NCI-H69 (cell line): ENCODE data around the gene ALDH9A1.
"Not testable (repeated sequence)": the region's sequence is repeated elsewhere in the genome, so short reads cannot be mapped to it uniquely, and the experiment has no call there.

Experiments
- DNase-seq: peaks from one replicate; lab custom pipeline; 2025; lab: John Stamatoyannopoulos, UW

The ALDH9A1 gene

GRCh38 chr1:165697881-165698760, at the start of gene ALDH9A1:
Gene ALDH9A1 (minus strand): TSS chr1:165698562. CDS start chr1:165698558, 4 bp downstream.
- peak; percentile 92 for DNase-seq

DNA sequence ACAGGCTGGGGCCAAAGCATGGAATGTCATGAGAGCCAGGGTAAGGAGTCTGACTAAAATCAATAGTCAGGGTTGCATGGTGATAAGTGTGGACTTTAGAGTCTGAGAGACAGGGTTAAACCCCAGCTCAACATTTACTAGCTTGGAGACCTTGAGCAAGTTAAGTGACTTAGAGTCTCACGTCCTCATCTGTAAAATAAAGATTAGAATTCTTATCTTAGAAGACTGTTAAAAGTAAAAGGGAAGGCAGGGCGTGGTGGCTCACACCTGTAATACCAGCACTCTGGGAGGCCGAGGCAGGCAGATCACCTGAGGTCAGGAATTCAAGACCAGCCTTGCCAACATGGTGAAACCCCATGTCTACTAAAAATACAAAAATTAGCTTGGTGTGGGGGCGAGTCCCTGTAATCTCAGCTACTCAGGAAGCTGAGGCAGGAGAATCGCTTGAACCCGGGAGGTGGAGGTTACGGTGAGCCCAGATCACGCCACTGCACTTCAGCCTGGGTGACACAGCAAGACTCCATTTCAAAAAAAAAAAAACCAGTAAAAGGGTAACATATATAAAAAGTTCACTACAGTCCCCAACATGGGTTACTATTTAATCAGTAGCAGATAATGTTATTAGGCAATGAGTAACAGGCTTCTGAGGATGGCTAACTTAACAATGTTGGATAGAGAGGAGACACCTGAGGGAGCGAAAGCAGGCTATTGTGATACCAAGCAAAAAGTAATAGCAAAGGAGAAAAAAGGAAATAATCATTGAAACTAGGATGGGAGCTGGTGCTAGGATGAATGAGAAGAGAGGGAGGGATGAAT, 49.5 kb upstream of the ALDH9A1 start:
- no peak for DNase-seq

DNA sequence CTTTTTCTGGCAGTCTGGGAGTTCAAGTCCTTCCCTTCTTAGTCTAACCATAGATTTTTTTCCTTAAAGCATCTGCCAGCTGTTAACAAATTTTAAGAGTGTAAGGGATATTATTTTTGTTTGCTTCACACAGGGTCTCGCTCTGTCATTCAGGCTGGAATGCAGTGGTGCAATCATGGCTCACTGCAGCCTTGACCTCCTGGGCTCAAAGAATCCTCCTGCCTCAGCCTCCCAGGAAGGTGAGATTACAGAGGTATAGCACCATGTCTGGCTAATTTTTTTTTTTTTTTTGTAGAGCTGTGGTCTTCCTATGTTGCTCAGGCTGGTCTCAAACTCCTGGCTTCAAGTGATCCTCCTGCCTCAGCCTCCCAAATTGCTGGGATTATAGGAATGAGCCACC, 46.6 kb upstream of the ALDH9A1 start:
- not testable (repeated sequence) for DNase-seq

DNA sequence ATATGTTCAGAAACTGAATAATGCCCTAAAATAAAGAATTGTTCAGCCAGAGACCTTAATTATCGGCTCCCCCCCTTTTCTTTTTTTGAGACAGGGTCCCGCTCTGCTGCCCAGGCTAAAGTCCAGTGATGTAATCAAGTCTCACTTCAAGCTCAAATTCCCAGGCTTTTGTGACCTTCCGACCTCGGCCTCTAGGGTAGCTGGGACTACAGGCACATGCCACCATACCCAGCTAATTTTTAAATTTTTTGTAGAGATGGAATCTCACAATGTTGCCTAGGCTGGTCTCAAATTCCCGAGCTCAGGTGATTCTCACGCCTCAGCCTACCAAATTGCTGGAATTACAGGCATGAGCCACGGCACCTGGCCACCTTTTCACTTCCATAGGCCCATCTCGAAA, 43.8 kb upstream of the ALDH9A1 start:
- DNase-seq: no peak

DNA sequence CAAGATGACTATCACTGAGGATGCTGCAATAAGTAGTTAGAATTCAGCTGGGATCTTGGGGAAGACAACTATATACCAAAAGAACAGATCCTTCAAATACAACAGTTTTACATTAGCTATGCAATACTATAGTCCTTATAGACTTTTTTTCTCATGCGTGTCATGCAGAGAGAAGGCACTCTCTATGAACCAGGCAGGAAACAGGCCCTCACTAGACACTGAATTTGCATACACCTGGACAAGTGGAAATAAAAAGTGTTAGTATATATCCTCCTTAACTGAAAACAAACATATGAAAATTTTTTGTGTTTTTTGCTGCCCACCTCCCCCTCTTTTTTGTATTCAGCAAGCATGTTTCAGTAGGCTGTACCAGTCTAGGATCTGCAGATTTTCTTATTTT, 40.4 kb upstream of the ALDH9A1 start:
- DNase-seq: no peak

- DNase-seq: no peak
Measured at GRCh38 chr1:165737196-165737595, 38.8 kb upstream of the ALDH9A1 start.

DNA sequence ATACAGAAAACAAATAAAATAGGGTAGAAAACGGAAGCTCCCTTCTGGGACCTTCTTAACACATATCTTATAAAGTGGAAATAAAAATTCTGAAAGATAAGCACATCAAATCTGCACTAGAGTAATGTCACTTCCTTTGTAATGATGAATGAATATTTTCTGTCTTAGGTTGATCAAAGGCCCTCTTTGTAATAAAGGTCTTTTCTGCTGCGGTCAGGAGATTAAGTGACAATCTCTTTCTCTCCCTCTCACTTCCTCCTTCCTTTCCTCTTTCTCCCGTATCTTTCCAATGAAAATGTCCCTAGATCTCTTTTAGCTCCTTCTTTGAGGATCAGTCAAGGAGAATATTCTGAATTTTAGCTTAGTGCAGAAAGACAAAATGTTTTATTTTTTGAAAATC, 36.5 kb upstream of the ALDH9A1 start:
- no peak for DNase-seq

GRCh38 chr1:165726841-165727240, 28.5 kb upstream of the ALDH9A1 start:
- DNase-seq: no peak

DNA sequence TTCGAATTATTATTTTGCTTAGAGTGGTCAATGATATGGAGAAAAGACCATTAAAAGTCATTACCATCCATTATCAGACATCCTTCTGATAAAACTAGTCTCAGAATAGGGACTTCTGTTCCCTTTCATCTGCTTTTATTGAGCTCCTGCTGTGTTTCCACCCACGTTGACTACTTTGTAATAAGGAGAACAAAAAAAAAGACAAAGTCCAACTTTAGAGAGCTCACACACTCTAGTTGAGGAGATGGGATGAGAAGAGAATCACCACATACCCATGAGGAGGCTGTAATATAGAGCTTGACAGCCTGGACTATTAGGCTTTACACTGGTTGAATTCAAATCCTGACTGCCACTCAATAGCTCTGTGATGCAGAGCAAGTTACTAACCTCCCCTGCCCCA, 27.8 kb upstream of the ALDH9A1 start:
- DNase-seq: no peak

DNA sequence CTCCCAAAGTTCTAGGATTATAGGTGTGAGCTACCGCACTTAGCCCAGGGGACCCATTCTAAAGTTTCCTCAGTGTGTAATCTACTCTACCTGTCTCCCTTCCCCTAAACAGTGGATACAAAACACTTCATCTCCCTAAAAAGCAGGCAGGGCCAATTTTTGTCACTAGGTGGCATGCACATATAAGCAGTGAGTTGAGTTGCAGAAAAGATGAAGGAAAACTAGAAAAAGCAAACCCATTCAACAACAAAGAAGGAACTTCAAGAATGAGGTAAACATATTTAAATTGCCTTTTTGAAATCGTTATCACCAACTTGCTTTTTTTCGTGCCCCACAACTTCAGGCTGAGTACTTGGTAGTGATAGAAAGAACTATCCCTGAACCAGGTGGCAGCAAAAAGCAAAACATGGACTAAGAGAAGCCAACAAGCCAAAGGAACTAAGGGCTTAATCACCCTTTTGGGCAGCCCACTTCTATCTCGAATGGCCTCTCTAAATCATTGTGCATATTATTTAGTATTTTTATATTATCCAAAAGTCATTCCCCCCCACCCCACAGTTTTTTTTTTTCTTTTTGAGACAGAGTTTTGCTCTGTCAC, 19.7 kb upstream of the ALDH9A1 start:
- DNase-seq: peak; percentile 68

- DNase-seq: not testable (repeated sequence)
Measured at GRCh38 chr1:165716265-165717051, 18.1 kb upstream of the ALDH9A1 start.

GRCh38 chr1:165712764-165713163, 14.4 kb upstream of the ALDH9A1 start:
- no peak for DNase-seq

GRCh38 chr1:165707984-165708706, 9.8 kb upstream of the ALDH9A1 start:
- no peak for DNase-seq

DNA sequence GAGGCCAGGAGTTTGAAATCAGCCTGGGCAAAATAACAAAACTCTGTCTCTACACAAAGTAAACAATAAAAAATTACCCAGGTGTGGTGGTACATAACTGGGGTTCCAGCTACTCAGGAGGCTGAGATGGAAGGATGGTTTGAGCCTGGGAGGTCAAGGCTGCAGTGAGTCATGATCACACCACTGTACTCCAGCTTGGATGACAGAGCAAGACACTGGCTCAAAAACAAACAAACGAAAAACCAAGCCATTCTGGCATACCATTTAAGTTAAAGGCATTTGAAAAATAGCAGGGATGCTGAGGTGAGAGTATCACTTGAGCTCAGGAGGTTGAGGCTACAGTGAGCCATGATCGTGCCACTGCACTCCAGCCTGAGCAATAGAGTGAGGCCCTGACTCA, 5.3 kb upstream of the ALDH9A1 start:
- no peak for DNase-seq

DNA sequence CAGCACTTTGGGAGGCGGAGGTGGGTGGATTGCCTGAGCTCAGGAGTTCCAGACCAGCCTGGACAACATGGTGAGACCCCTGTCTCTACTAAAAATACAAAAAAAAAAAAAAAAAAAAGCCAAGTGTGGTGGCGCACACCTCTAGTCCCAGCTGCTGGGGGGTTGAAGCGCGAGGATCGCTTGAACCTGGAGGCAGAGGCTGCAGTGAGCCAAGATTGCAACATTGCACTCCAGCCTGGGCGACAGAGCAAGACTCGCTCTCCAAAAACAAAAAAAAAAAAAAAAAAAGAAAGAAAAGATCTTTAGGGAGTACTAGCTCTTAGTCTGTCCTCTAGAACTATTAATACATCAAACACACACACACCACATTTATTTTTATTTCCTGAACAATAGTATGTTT, 3.6 kb upstream of the ALDH9A1 start:
- not testable (repeated sequence) for DNase-seq

DNA sequence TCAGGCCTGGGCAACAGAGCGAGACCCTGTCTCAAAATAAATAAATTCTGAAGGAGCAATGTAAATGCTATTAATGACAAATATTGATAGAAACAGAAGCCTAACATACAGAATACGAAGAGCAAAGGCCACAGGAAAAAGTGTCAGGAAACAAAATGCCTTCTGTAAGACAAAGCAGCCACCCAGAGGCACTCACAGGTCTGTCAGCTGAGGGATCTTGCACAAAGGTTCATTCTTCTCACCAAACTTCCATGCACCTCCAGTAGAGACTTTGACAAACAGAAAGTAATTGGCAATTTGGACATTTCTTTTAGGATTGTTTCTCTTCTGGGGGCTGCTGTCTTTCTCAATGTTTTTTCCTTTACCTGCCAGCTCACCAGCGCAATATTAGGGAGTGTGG, 1.2 kb upstream of the ALDH9A1 start:
- no peak for DNase-seq

DNA sequence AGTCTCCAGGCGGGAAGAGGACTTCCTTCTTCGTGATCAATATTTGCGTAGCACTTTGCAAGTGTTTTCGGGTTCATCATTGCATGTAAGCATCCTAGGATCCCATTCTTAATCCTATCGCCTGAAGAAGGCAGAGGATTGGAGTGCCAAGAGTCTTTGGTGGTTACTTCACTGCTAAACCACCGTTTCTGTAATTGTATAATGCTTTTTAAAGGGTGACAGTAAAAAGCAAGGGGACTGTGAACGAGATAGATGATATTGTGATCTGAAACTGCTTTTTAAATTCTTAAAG, 345 bp upstream of the ALDH9A1 start:
- DNase-seq: no peak

- peak; percentile 74 for DNase-seq
Measured at GRCh38 chr1:165697491-165697880, 876 bp downstream of the ALDH9A1 start.

DNA sequence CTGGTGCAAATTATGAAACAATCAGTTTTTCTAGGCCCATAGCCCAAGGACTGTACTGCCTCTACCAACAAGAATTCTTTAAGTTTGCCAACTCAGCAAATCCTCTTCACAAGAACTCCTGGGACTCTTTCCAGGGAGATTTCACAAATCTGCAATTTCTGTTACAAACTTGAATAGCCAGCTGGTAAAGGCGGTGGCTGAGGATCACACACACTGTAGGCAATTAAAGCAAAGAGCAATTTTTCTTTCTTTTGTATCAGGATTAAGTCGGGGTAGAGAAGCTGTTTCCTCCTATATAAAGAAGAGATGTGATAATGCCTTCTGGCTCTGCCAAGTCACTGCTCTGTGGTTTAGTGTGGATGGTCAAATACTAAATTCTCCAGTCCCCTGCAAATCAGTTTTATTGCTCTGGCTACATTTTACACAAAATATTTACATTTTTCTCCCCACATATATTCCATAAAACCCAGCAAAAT, 1.7 kb downstream of the ALDH9A1 start:
- DNase-seq: peak; percentile 18

DNA sequence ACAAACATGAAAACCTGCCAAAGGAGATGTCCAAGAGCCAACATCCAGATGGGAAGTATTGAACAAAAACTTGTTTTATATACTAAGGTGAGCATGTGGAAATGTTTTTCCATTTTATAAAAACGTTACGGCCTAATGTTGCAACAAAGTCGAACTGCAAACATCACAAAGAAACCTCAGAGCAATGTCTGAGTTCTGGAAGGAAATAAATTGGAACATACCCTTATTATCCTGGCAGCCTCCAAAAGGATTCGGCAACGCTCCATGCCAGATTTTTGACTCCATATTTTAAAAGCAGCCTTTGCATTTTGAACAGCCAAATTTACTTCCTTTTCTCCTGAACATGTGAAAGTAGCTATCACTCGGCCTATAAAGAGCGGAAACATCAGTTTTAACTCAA, 3.3 kb downstream of the ALDH9A1 start:
- no peak for DNase-seq

DNA sequence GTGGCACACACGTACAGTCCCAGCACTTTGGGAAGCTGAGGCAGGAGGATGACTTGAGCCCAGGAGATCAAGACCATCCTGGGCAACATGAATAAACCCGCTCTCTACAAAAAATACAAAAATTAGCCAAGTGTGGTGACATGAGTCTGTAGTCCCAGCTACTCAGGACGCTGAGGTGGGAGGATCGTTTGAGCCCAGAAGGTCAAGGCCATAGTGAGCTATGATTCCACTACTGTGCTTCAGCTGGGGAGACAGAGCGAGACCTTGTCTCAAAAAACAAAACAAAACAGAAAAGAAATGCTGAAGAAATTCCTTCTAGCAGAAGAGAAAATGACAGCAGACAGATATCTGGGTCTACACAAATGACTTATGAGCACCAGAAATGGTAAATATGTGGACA, 10.3 kb downstream of the ALDH9A1 start:
- DNase-seq: no peak
